Metanephros (tissue), 2 donors: ENCODE results near the gene BCL10. TPM values are rescaled to one million over a fixed set of nuclear protein-coding genes. Genes with fewer than 3 reads are reported as not detected.

ENCODE experiments used
- small RNA-seq: library from RNA; depleted of rRNA; stranded (forward); fragments of <200 nt; gene quantifications from one replicate; pipeline ENCODE3, GENCODE V24; 2014; ENCODE audit warnings: low replicate concordance
- total RNA-seq: library from RNA; depleted of rRNA; stranded (reverse); fragments of >200 nt; gene quantifications from one replicate; pipeline ENCODE4 v1.2.3, GENCODE V29; 2014

Gene BCL10
- 27.2 TPM for total RNA-seq

GRCh38 chr1:85276215-85276977 is at the start of gene BCL10:
TSS of gene BCL10 (minus strand) at chr1:85276632. CDS start at chr1:85276352, 280 bp downstream.

GRCh38 chr1:85259118-85259911 is 17.1 kb downstream of the BCL10 start, which contains the start of gene C1orf52:
TSS of gene C1orf52 (minus strand) at chr1:85259662. CDS start at chr1:85259633, 29 bp downstream.

Small RNA genes lying within 50 kb of the gene (small RNA-seq; reads per million reads assigned to genes)
- gene RF00019 = not detected

Other genes starting within 250 kb of the BCL10 start
- 5.3 TPM for gene MCOLN3, start 228.1 kb downstream of the BCL10 start, total RNA-seq
- gene SYDE2, start 75.6 kb downstream of the BCL10 start, total RNA-seq = 19.5 TPM
- gene C1orf52, start 17.0 kb downstream of the BCL10 start, total RNA-seq = 20.9 TPM
- 80.4 TPM for gene DDAH1, start 188.5 kb upstream of the BCL10 start, total RNA-seq